RWPE2 (cell line): Measurements from ENCODE around the gene FCER1G.

Experiments used
- ATAC-seq: fragments of 200-7000 bp; cut with Tn5 transposase; 3 replicates; pipeline ENCODE4 v1.9.1; 2021; ENCODE audit warnings: low read depth
- DNase-seq: peaks from one replicate; pipeline ENCODE4 v3.0.0-alpha.2; 2020; ENCODE audit warnings: low spot score
- H3K27ac ChIP-seq: fragments of 450-650 bp; 2 replicates; pipeline ENCODE4 v1.5.1; 2017; ENCODE audit warnings: mild to moderate bottlenecking; ENCODE audit not compliant: poor library complexity, severe bottlenecking
- H3K27me3 ChIP-seq: fragments of 250-450 bp; sonication (Bioruptor Pico); 2 replicates; pipeline ENCODE4 v1.5.1; 2021; ENCODE audit warnings: mild to moderate bottlenecking, moderate library complexity; ENCODE audit not compliant: insufficient read depth, poor library complexity, severe bottlenecking
- H3K36me3 ChIP-seq: fragments of 250-450 bp; sonication (Bioruptor Pico); 2 replicates; pipeline ENCODE4 v1.5.1; 2020; ENCODE audit warnings: low read depth, mild to moderate bottlenecking, moderate library complexity
- H3K4me1 ChIP-seq: fragments of 250-450 bp; sonication (Bioruptor Pico); 2 replicates; pipeline ENCODE4 v1.5.1; 2021; ENCODE audit warnings: mild to moderate bottlenecking, moderate library complexity; ENCODE audit not compliant: insufficient read depth, poor library complexity, severe bottlenecking
- H3K4me3 ChIP-seq: fragments of 250-450 bp; sonication (Bioruptor Pico); 2 replicates; pipeline ENCODE4 v1.5.1; 2021; ENCODE audit warnings: mild to moderate bottlenecking, moderate library complexity; ENCODE audit not compliant: severe bottlenecking
- H3K9me3 ChIP-seq: fragments of 250-450 bp; sonication (Bioruptor Pico); 2 replicates; pipeline ENCODE4 v1.5.1; 2021; ENCODE audit warnings: mild to moderate bottlenecking, moderate library complexity; ENCODE audit not compliant: severe bottlenecking
- CTCF ChIP-seq: fragments of 450-650 bp; IDR thresholded peaks from one replicate; pipeline ENCODE4 v1.5.1; 2017; ENCODE audit warnings: mild to moderate bottlenecking, moderate library complexity; ENCODE audit not compliant: poor library complexity, severe bottlenecking

The FCER1G gene

DNA sequence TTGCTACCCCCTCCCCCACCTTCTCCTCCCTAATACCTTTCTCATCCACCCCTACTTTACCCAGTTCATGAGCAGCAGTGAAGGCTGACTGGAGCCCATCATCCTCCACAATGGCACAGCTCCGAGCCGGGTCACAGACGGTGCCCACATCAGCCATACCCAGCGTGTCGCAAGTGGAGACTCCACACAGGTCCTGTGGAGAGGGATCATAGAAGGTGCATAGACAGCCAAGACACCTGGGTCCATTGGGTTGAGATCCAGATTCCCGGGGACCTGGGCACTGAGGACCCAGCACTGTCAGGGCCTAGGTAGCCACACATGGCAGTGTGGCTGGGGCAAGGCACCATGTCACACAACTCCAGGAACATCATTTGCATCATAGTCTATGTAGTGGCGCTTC is 19.0 kb upstream of the FCER1G start:
- Histone ChIP-seq H3K27ac (no peak overlapping the region), H3K27me3 (no peaks in the 10 kb centered on the region), H3K9me3 (no peaks in the 10 kb centered on the region), H3K36me3 (no peaks in the 10 kb centered on the region), H3K4me1 (peaks cover under 1% of the 10 kb centered on the region), H3K4me3 (no peak overlapping the region)
- no peak for ATAC-seq
- TF ChIP-seq CTCF = no peak
- DNase-seq = no peak

- Histone ChIP-seq H3K27ac (no peak overlapping the region), H3K27me3 (no peaks in the 10 kb centered on the region), H3K36me3 (no peaks in the 10 kb centered on the region), H3K4me3 (no peak overlapping the region), H3K9me3 (no peaks in the 10 kb centered on the region), H3K4me1 (peaks cover 6% of the 10 kb centered on the region)
- TF ChIP-seq CTCF = no peak
- no peak for ATAC-seq
- DNase-seq = no peak
Measured at GRCh38 chr1:161196521-161197451, 18.3 kb upstream of the FCER1G start.

DNA sequence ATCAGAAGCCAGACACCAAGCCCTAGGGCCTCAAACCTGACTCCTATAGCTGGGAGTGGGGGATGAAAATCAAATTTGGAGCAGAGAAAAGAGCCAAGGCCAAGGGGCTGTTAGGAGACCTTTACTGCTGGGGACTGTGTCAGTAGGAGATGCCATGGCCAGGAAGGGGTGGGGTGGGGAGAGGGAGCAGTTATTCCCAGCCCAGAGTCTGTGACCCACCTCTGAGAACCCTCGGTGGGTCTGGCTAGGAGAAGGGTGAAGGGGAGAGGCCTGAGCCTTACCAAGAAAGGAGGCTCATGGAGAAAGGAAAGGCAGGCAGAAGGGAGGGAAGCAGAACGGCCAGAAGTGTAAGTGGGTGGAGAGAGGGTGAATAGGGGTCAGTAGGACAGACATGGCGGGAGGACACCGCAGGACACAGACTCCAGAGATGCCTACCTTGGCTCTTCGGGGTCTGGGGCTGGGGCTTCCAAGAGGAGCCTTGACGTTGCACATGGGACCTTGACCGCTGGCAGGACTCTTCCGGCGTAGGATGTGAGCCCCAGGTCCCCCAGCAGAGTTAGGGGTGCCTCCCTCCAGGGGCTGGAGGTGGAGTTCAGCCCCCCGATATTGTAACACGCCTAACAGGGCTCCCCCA is 17.4 kb upstream of the FCER1G start:
- no peak for TF ChIP-seq CTCF
- ATAC-seq = no peak

DNA sequence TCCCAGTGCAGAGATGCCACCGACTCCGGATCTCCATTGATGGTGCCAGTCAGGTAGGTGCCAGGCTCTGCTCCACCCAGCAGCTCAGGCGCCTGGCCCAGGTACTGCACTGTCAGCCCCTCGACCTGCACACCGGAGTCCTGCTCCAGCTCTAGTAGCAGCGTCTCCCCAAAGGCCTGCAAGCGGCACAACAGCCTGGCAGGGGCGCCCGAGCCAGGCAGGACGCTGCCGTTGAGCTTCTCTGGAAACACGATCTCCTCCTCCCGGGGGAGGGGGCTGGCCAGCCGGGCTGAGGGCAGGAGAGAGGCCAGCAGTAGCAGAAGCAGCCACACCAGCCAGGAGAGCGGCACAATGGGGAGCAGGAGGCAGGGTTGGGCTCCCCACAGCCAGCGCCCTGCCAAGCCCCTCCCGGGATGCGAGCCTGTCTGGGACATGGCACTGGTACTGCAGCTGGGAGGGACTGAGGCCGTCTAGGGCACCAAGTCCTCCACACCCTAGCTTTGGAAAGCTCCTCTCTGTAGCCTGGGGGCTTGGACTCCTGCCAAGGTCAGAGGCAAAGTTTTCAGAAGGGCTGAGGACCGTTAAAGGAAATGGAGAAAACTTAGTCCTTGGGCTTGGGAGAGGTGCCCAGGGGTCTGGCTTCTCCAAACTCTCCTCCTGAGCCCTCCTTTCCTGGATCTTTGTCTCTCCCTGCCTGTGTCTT is 16.8 kb upstream of the FCER1G start:
- Histone ChIP-seq H3K4me1 (peaks cover 6% of the 10 kb centered on the region), H3K27ac (no peak overlapping the region), H3K27me3 (no peaks in the 10 kb centered on the region), H3K4me3 (no peak overlapping the region), H3K9me3 (no peaks in the 10 kb centered on the region), H3K36me3 (peaks cover 2% of the 10 kb centered on the region)
- DNase-seq (no peak), ATAC-seq (peak; percentile 22; the same call in 2 of the 3 replicates)
- no peak for TF ChIP-seq CTCF

More for the DNA sequence above, 17.4 kb upstream of the FCER1G start:
- Histone ChIP-seq H3K4me1 (peaks cover 6% of the 10 kb centered on the region), H3K36me3 (no peaks in the 10 kb centered on the region; the same call in 1 of the 2 replicates), H3K27ac (no peak overlapping the region), H3K27me3 (no peaks in the 10 kb centered on the region), H3K4me3 (no peak overlapping the region), H3K9me3 (no peaks in the 10 kb centered on the region)
- no peak for DNase-seq
